H1 (cell line): Measurements from ENCODE around the gene LMAN2. TPM values are rescaled to one million over a fixed set of nuclear protein-coding genes. Genes with fewer than 3 reads are reported as not detected.
"Not testable (repeated sequence)": the region's sequence is repeated elsewhere in the genome, so short reads cannot be mapped to it uniquely, and the experiment has no call there.

Experiments used
- CTCF ChIA-PET: fragments of 300-600 bp; sonication (Branson Sonifier 250); formaldehyde crosslinking; loops from one replicate; lab custom pipeline; 2021; ENCODE audit not compliant: partially characterized antibody; lab: Charles Lee
- POLR2A ChIA-PET: fragments of 300-600 bp; sonication (Branson Sonifier 250); formaldehyde crosslinking; loops from one replicate; lab custom pipeline; 2021; ENCODE audit warnings: inconsistent platforms; ENCODE audit not compliant: partially characterized antibody; lab: Charles Lee
- DNase-seq, 2 experiments: peaks; one replicate each; pipeline versions ENCODE4 v3.0.0 to v3.0.0-alpha.2; 2010 to 2022; ENCODE audit warnings: low spot score in 2 of 2, low read depth in 1 of 2, mixed read lengths in 1 of 2
- FAIRE-seq: peaks from 2 replicates; lab custom pipeline; 2011; peaks lifted over from hg19 to GRCh38; lab: Jason Lieb, UNC
- H2AFZ ChIP-seq: 2 replicates; pipeline ENCODE4 v1.8.1; 2012; ENCODE audit warnings: low read length, inconsistent platforms
- H2AK5ac ChIP-seq: 2 replicates; pipeline ENCODE4 v1.6.1; 2013; ENCODE audit warnings: low read depth, low read length
- H2BK120ac ChIP-seq: replicated peaks from 2 replicates; pipeline ENCODE3; 2013; ENCODE audit warnings: low read depth, low read length, inconsistent platforms
- H2BK12ac ChIP-seq: 2 replicates; pipeline ENCODE4 v1.6.1; 2013; ENCODE audit warnings: low read depth, low read length
- H2BK15ac ChIP-seq: 2 replicates; pipeline ENCODE4 v1.6.1; 2013; ENCODE audit warnings: low read length
- H2BK20ac ChIP-seq: 2 replicates; pipeline ENCODE4 v1.6.1; 2013; ENCODE audit warnings: low read length
- H2BK5ac ChIP-seq: 2 replicates; pipeline ENCODE4 v1.6.1; 2013; ENCODE audit warnings: low read depth, low read length
- H3K14ac ChIP-seq: 2 replicates; pipeline ENCODE4 v1.6.1; 2013; ENCODE audit warnings: inconsistent platforms; ENCODE audit not compliant: insufficient read length
- H3K18ac ChIP-seq: 2 replicates; pipeline ENCODE4 v1.6.1; 2013; ENCODE audit warnings: low read length; ENCODE audit errors: extremely low read depth
- H3K23ac ChIP-seq: 2 replicates; pipeline ENCODE4 v1.6.1; 2013; ENCODE audit warnings: inconsistent platforms; ENCODE audit not compliant: insufficient read length
- H3K23me2 ChIP-seq: 2 replicates; pipeline ENCODE4 v1.6.1; 2013; ENCODE audit warnings: low read depth, low read length
- H3K27ac ChIP-seq: 2 replicates; pipeline ENCODE4 v1.6.1; 2011; ENCODE audit warnings: low read depth, low read length, inconsistent platforms
- H3K27me3 ChIP-seq, 4 experiments: replicated peaks in 1 of 4; 1 replicate in 1 of 4; 2 replicates in 3 of 4; pipeline versions ENCODE4 v1.6.1 to v1.8.1; 2011 to 2013; ENCODE audit warnings: low read length in 3 of 4, mild to moderate bottlenecking in 3 of 4, inconsistent platforms in 2 of 4, mixed read lengths in 2 of 4, moderate library complexity in 1 of 4; ENCODE audit not compliant: control insufficient read depth in 3 of 4, insufficient read depth in 3 of 4; ENCODE audit errors: extremely low read depth in 1 of 4
- H3K36me3 ChIP-seq, 4 experiments: 2 replicates each; pipeline versions ENCODE4 v1.6.1 to v1.8.1; 2011 to 2013; ENCODE audit warnings: mild to moderate bottlenecking in 4 of 4, low read length in 3 of 4, moderate library complexity in 2 of 4, control low read depth in 1 of 4, inconsistent platforms in 1 of 4; ENCODE audit not compliant: insufficient read depth in 4 of 4, control insufficient read depth in 2 of 4
- H3K4ac ChIP-seq: replicated peaks from 2 replicates; pipeline ENCODE3; 2013; ENCODE audit warnings: low read length, low read depth, mixed read lengths, inconsistent platforms; ENCODE audit not compliant: insufficient read length
- H3K4me1 ChIP-seq, 4 experiments: replicated peaks in 1 of 4; 1 replicate in 1 of 4; 2 replicates in 3 of 4; pipeline versions ENCODE4 v1.6.1 to v1.8.1; 2011 to 2013; ENCODE audit warnings: low read length in 3 of 4, inconsistent platforms in 2 of 4, mixed read lengths in 1 of 4; ENCODE audit not compliant: insufficient read depth in 4 of 4, control insufficient read depth in 3 of 4
- H3K4me2 ChIP-seq, 2 experiments: 2 replicates each; pipeline versions ENCODE4 v1.6.1 to v1.8.1; 2011 to 2013; ENCODE audit warnings: low read depth in 2 of 2, low read length in 2 of 2, control low read depth in 1 of 2, inconsistent platforms in 1 of 2, mild to moderate bottlenecking in 1 of 2; ENCODE audit not compliant: insufficient read depth in 1 of 2
- H3K4me3 ChIP-seq, 4 experiments: fragments of 200-600, 300-600 bp in 1 of 4; sonication (generic), shearing (Covaris generic), sonication (Bioruptor Twin) in 1 of 4; 2 replicates each; pipeline versions ENCODE4 v1.5.1 to v1.8.1; 2011 to 2016; ENCODE audit warnings: low read length in 4 of 4, low read depth in 3 of 4, control low read depth in 2 of 4, inconsistent platforms in 2 of 4, mild to moderate bottlenecking in 2 of 4, mixed read lengths in 1 of 4, moderate library complexity in 1 of 4; ENCODE audit not compliant: insufficient read depth in 2 of 4; ENCODE audit errors: extremely low read depth in 1 of 4
- H3K56ac ChIP-seq: replicated peaks from 2 replicates; pipeline ENCODE3; 2013; ENCODE audit warnings: low read depth, mild to moderate bottlenecking, mixed read lengths, low read length, inconsistent platforms; ENCODE audit not compliant: insufficient read length
- H3K79me1 ChIP-seq: 2 replicates; pipeline ENCODE4 v1.6.1; 2013; ENCODE audit warnings: low read depth, low read length, control low read depth
- H3K79me2 ChIP-seq, 2 experiments: 2 replicates each; pipeline versions ENCODE4 v1.6.1 to v1.8.1; 2012 to 2013; ENCODE audit warnings: low read length in 2 of 2, mild to moderate bottlenecking in 2 of 2, inconsistent platforms in 1 of 2; ENCODE audit not compliant: insufficient read depth in 2 of 2, control insufficient read depth in 1 of 2
- H3K9ac ChIP-seq, 4 experiments: replicated peaks in 1 of 4; 1 replicate in 1 of 4; 2 replicates in 3 of 4; pipeline versions ENCODE4 v1.6.1 to v1.8.1; 2011 to 2013; ENCODE audit warnings: low read depth in 3 of 4, low read length in 3 of 4, control low read depth in 2 of 4, mild to moderate bottlenecking in 2 of 4, moderate library complexity in 2 of 4, inconsistent platforms in 1 of 4; ENCODE audit errors: extremely low read depth in 1 of 4
- H3K9me3 ChIP-seq, 2 experiments: 2 replicates each; pipeline versions ENCODE4 v1.6.1 to v1.8.1; 2012 to 2013; ENCODE audit warnings: mild to moderate bottlenecking in 2 of 2, moderate library complexity in 2 of 2, control low read depth in 1 of 2, inconsistent platforms in 1 of 2, low read depth in 1 of 2, low read length in 1 of 2, mixed read lengths in 1 of 2; ENCODE audit not compliant: insufficient read depth in 2 of 2
- H4K20me1 ChIP-seq, 2 experiments: replicated peaks in 1 of 2; 2 replicates each; pipeline versions ENCODE3 to v1.8.1; 2011 to 2013; ENCODE audit warnings: inconsistent platforms in 2 of 2, low read length in 2 of 2, mild to moderate bottlenecking in 1 of 2; ENCODE audit not compliant: insufficient read depth in 2 of 2, control insufficient read depth in 1 of 2
- H4K5ac ChIP-seq: 2 replicates; pipeline ENCODE4 v1.6.1; 2013; ENCODE audit warnings: low read length, low read depth, mixed read lengths, inconsistent platforms; ENCODE audit not compliant: insufficient read length
- H4K8ac ChIP-seq: 2 replicates; pipeline ENCODE4 v1.8.0; 2013; ENCODE audit warnings: mild to moderate bottlenecking, moderate library complexity, low read length, inconsistent platforms; ENCODE audit not compliant: insufficient read depth; ENCODE audit errors: extremely low read depth
- H4K91ac ChIP-seq: replicated peaks from 2 replicates; pipeline ENCODE3; 2013; ENCODE audit warnings: low read length, mixed read lengths, inconsistent platforms; ENCODE audit not compliant: insufficient read length
- CHD2 ChIP-seq: IDR thresholded peaks from 2 replicates; pipeline ENCODE4 v1.6.1; 2012; ENCODE audit warnings: low read length, improper control_type of control experiment
- EP300 ChIP-seq, 2 experiments: IDR thresholded peaks; 1 replicate in 1 of 2; 2 replicates in 1 of 2; pipeline ENCODE4 v1.6.1; 2011 to 2012; ENCODE audit warnings: low read depth in 2 of 2, low read length in 2 of 2, mild to moderate bottlenecking in 2 of 2, borderline replicate concordance in 1 of 2, inconsistent platforms in 1 of 2, moderate library complexity in 1 of 2
- WGBS, 2 experiments: shearing (Covaris generic) in 1 of 2; methylation state at CpG; one replicate each; pipeline versions ENCODE4 v1.1.6 to v1.1.7; 2013 to 2015; ENCODE audit warnings: low lambda C conversion rate in 2 of 2, mixed read lengths in 2 of 2, inconsistent platforms in 1 of 2, low coverage in 1 of 2, missing lambda C conversion rate in 1 of 2; ENCODE audit not compliant: insufficient replicate concordance in 2 of 2, insufficient coverage in 1 of 2, insufficient read length in 1 of 2; ENCODE audit errors: extremely low coverage in 1 of 2, missing lambda C conversion rate in 1 of 2; 5-methylcytosine and 5-hydroxymethylcytosine counted together
- polyA plus RNA-seq, 7 experiments: library from polyadenylated mRNA; depleted of rRNA in 3 of 7; stranded (reverse) in 5 of 7; unstranded in 2 of 7; fragments of >200 nt in 5 of 7; fragments of 200-250 nt in 2 of 7; gene quantifications; 1 replicate in 5 of 7; 2 replicates in 1 of 7; 4 replicates in 1 of 7; pipeline versions ENCODE4 v1.2.1 to v1.2.3, GENCODE V29; 2011 to 2013; ENCODE audit warnings: missing spikeins in 2 of 7, mixed read lengths in 2 of 7
- total RNA-seq: library from RNA; stranded (reverse); fragmentation: NEBNext Ultra II Directional; extraction: Animal tissue kit (Norgen Biotek cat#: 25700); gene quantifications from 2 replicates; pipeline ENCODE4 v1.2.1, GENCODE V29; 2021
- TF ChIP-seq, protein P1 (sequence below): IDR thresholded peaks from 2 replicates; pipeline ENCODE4 v1.6.1; 2012; ENCODE audit warnings: inconsistent platforms

LMAN2 gene
- total and polyA plus RNA-seq, 2 of the 8 experiments (the other 6 are each of a cell fraction or from before 2014, with no cell fraction given) = 116 to 225 TPM

DNA sequence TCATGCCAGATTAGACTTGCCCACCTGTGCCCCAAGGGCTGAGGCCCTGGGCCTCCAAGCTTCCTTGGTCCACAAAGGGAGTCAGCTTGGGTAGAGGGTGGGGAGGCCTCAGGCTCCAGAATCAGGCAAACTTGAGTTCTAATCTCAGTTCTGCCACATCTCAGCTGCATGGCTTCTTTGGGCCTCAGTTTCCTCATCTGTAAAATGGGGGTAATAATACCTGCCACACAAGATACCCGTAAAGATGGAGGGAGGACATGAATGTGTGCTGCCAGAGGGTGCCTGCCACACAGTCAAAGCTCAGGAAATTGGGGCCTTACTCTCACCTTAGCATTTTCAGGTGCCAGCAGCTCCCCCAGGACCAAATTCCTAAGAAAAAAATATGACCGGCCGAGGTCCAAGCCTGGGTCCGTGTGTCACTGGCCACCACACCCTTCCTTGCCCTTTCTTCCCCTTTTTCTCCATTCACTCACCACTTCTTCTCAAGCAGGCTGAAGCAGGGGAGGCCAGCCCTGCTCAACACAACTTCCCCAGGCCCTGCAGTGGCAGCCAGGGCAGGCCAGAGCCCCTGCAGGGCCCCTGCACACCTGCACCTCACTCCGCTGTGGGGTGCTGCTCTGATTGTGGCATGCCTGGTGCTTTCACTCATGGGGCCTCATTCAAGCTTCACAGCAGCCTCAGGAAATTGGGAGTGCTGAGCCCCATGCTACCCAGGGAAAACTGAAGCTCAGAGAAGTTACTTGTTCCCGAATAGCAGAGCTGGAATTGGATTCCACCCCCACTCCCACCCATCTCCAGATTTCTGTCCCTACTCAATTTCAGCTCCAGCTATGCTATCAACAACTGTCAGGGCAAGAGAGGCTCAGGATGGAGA is 10.2 kb upstream of the LMAN2 start (continued):
- TF ChIP-seq, protein P1, sequence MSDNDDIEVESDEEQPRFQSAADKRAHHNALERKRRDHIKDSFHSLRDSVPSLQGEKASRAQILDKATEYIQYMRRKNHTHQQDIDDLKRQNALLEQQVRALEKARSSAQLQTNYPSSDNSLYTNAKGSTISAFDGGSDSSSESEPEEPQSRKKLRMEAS = no peak
- TF ChIP-seq EP300 (IDR thresholded peaks at IDR 0.05; ENCODE audit: borderline replicate concordance in 1 of 2, low read depth in 2 of 2, low read length in 2 of 2) = no peak
- no peak for TF ChIP-seq CHD2

DNA sequence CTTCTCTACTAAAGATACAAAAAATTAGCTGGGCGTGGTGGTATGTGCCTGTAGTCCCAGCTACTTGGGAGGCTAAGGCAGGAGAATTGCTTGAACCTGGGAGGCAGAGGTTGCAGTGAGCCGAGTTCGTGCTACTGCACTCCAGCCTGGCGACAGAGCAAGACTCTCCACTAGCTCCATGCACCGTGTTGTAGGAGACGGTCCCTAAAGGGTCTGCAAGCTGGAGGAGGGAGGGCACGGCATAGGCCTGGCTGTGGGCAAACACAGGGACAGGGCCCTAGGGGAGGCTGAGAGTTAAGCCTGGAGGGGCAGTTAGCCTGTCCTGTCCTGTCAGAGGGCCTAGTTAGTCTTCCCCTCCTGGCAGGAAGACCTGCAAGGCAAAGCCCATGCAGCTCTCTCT is 9.3 kb upstream of the LMAN2 start:
- not testable (repeated sequence) for FAIRE-seq, H3K18ac ChIP-seq, H3K4me3 ChIP-seq, H3K79me2 ChIP-seq, H3K14ac ChIP-seq, H3K27ac ChIP-seq, H2AK5ac ChIP-seq, H3K23me2 ChIP-seq, H3K56ac ChIP-seq, H3K27me3 ChIP-seq, H2AFZ ChIP-seq, H3K79me1 ChIP-seq, H2BK5ac ChIP-seq, H4K5ac ChIP-seq, H3K9ac ChIP-seq, H3K4ac ChIP-seq, H3K4me2 ChIP-seq, DNase-seq, H2BK20ac ChIP-seq, H2BK120ac ChIP-seq, H4K8ac ChIP-seq, H4K20me1 ChIP-seq, H3K36me3 ChIP-seq, H3K9me3 ChIP-seq, H3K23ac ChIP-seq
- Histone ChIP-seq H2BK12ac (peak overlapping the region; percentile 60; the same call in 1 of the 2 replicates), H4K91ac (peak overlapping the region; percentile 15), H3K4me1 (peaks cover 0 to 15% (median 11%) of the 10 kb centered on the region in 4 experiments; a peak in 6 of 7 replicates), H2BK15ac (peak overlapping the region; percentile 72; the same call in 1 of the 2 replicates)
- POLR2A ChIA-PET = interaction anchor here (0.9 to 3.1 kb wide), 3 partner anchors 10 to 95 kb away, joined by 3 to 25 read pairs (median 4); partner anchors contain the start of gene LMAN2
- WGBS, 2 experiments = 89% methylated on average over 7 of the region's 7 CpGs; no CpG with 5 or more reads in 1 of the 2 experiments
- CTCF ChIA-PET = interaction anchor here (0.6 to 15.6 kb wide), 9 partner anchors 9 to 96 kb away, joined by 4 to 251 read pairs (median 7); partner anchors contain the start of genes LMAN2, MXD3 and SLC34A1
